ENCODE measurements around the gene TSPAN33.

TSPAN33 gene

DNA sequence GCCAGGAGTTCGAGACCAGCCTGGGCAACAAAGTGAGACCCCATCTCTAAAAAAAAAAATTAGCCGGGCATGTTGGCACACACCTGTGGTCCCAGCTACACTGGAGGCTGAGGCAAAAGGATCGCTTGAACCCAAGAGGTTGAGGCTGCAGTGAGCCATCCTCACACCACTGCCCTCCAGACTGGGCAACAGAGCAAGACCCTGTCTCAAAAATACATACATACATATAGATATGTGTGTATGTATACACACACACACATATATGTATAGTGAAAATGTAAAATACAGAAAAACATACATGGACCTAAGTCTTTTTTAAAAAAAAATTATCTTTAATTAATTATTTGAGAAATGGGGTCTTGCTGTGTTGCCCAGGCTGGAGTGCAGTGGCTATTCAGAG, 49.4 kb downstream of the TSPAN33 start:
- no peak for TF ChIP-seq CTCF (IDR thresholded peaks at IDR 0.05; ENCODE audit: low read depth, low read length)
- Histone ChIP-seq H3K36me3 (no peaks in the 10 kb centered on the region), H3K4me1 (no peaks in the 10 kb centered on the region), H3K9me3 (no peaks in the 10 kb centered on the region), H3K4me3 (ENCODE audit: low read depth, low read length) (no peak overlapping the region), H3K27me3 (peaks cover 24% of the 10 kb centered on the region)
- DNase-seq: no peak

DNA sequence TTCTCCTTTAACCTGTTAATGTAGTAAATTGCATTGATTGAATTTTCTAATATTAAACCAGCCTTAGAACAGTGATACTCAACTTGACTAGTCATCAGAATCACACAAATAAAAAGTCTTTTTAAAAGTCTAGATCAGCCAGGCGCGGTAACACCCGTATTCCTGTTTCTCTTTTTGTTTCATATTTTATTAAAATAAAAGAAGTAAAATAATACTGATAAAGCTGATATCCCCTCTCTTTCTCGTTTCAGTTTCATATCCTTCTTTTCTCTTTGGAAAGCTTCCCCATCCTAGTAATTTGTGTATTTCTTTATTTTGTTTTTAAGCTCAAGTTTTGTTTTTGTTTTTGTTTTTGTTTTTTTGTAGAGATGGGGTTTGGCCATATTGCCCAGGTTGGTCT, 53.3 kb downstream of the TSPAN33 start:
- Histone ChIP-seq H3K36me3 (no peaks in the 10 kb centered on the region), H3K27me3 (no peaks in the 10 kb centered on the region), H3K4me1 (no peaks in the 10 kb centered on the region), H3K4me3 (ENCODE audit: low read depth, low read length) (no peak overlapping the region), H3K9me3 (no peaks in the 10 kb centered on the region)
- no peak for DNase-seq
- no peak for TF ChIP-seq CTCF (IDR thresholded peaks at IDR 0.05; ENCODE audit: low read depth, low read length)

DNA sequence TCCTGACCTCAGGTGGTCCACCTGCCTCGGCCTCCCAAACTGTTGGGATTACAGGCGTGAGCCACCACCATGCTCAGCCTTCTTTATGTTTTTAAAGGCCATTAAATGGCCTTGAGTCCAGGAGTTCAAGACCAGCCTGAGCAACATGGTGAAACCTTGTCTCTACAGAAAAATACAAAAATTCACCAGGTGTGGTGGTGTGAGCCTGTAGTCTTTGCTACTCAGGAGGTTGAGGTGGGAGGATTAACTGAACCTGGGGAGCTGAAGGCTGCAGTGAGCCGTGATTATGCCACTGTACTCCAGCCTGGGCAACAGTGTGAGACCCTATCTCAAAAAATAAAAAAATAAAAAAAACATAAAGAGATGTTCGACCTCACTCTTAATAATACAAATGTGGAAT, 54.9 kb downstream of the TSPAN33 start:
- H3K9me3 ChIP-seq: no peaks in the 10 kb centered on the region
- DNase-seq: no peak
- H3K27me3 ChIP-seq: no peaks in the 10 kb centered on the region
- TF ChIP-seq CTCF (IDR thresholded peaks at IDR 0.05; ENCODE audit: low read depth, low read length): no peak
- H3K4me1 ChIP-seq: no peaks in the 10 kb centered on the region
- no peaks in the 10 kb centered on the region for H3K36me3 ChIP-seq
- H3K4me3 ChIP-seq (ENCODE audit: low read depth, low read length): no peak overlapping the region

DNA sequence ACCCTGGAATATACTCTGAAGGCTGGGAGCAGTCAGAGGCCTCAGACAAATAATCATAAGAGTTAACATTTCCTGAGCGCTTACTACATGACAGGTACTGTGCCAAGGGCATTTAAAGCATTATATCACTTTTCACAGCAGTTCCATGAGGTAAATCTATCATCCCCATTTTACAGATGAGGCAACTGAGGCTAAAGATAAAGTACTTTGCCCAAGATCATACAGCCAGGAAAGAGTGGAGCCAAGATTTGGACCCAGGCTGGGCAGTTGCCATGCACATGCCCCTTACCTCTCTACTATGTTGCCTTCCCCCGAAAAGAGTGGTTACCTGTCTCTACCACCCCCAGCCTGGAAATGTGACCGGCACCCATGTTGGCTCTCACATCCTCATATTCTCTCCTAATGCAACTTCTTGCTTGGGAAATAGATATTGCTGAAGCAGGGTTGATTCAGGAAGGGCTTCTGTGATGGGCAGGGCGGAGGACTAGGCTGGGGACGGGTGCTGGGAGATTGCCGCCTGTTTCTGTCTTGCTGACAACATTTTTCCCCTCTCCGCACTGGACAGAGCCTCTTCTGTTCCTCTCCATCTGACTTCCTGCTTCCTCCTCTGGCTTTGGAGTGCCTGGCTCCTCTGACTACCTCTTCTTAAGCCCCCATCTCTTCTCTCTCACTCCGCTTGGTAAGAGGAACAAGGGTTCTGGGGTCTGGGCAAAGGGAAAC, 57.7 kb downstream of the TSPAN33 start:
- no peak for DNase-seq
- no peak for TF ChIP-seq CTCF (IDR thresholded peaks at IDR 0.05; ENCODE audit: low read depth, low read length)
- Histone ChIP-seq H3K9me3 (no peaks in the 10 kb centered on the region), H3K27me3 (no peaks in the 10 kb centered on the region), H3K36me3 (no peaks in the 10 kb centered on the region), H3K4me3 (ENCODE audit: low read depth, low read length) (no peak overlapping the region), H3K4me1 (no peaks in the 10 kb centered on the region)

GRCh38 chr7:129203050-129203741, 58.7 kb downstream of the TSPAN33 start:
- Histone ChIP-seq H3K36me3 (no peaks in the 10 kb centered on the region), H3K4me3 (ENCODE audit: low read depth, low read length) (no peak overlapping the region), H3K4me1 (no peaks in the 10 kb centered on the region), H3K9me3 (no peaks in the 10 kb centered on the region), H3K27me3 (no peaks in the 10 kb centered on the region)
- no peak for DNase-seq
- no peak for TF ChIP-seq CTCF (IDR thresholded peaks at IDR 0.05; ENCODE audit: low read depth, low read length)

GRCh38 chr7:129205126-129205818, 60.8 kb downstream of the TSPAN33 start:
- Histone ChIP-seq H3K9me3 (no peaks in the 10 kb centered on the region), H3K4me1 (no peaks in the 10 kb centered on the region), H3K4me3 (ENCODE audit: low read depth, low read length) (no peak overlapping the region), H3K36me3 (no peaks in the 10 kb centered on the region), H3K27me3 (no peaks in the 10 kb centered on the region)
- TF ChIP-seq CTCF (IDR thresholded peaks at IDR 0.05; ENCODE audit: low read depth, low read length): no peak
- no peak for DNase-seq

All from BE2C (cell line).